Breast epithelium (tissue), 4 donors: ENCODE results near the gene PLD5. TPM values are rescaled to one million over a fixed set of nuclear protein-coding genes. Genes with fewer than 3 reads are reported as not detected.

Experiments used
- DNase-seq, 2 donors: peaks; one replicate each; pipeline ENCODE4 v3.0.0-alpha.2; 2019; ENCODE audit warnings: low spot score in 2 of 2
- H3K27ac ChIP-seq, 2 donors: fragments of 200-600 bp; sonication (generic) in 1 of 2; one replicate each; pipeline ENCODE4 v1.5.1; 2016 to 2019; ENCODE audit warnings: mild to moderate bottlenecking in 1 of 2
- H3K27me3 ChIP-seq, 2 donors: fragments of 200-600 bp; sonication (generic) in 1 of 2; one replicate each; pipeline versions ENCODE4 v1.5.1 to v1.6.0; 2017 to 2019; ENCODE audit warnings: control low read depth in 1 of 2, mild to moderate bottlenecking in 1 of 2
- H3K36me3 ChIP-seq: fragments of 200-600 bp; one replicate; pipeline ENCODE4 v1.5.1; 2019
- H3K4me1 ChIP-seq, 2 donors: fragments of 200-600 bp; sonication (generic); one replicate each; pipeline ENCODE4 v1.5.1; 2016 to 2019; ENCODE audit warnings: control low read depth in 1 of 2
- H3K4me3 ChIP-seq, 3 donors: fragments of 200-600 bp; sonication (generic); 1 replicate in 2 of 3; 2 replicates in 1 of 3; pipeline ENCODE4 v1.5.1; 2016 to 2019; ENCODE audit warnings: mild to moderate bottlenecking in 3 of 3, moderate library complexity in 2 of 3
- H3K9me3 ChIP-seq, 2 donors: fragments of 200-600 bp; sonication (generic) in 1 of 2; one replicate each; pipeline ENCODE4 v1.5.1; 2016 to 2019; ENCODE audit warnings: control low read depth in 1 of 2
- CTCF ChIP-seq, 3 donors: fragments of 450-650 bp; IDR thresholded peaks; one replicate each; pipeline ENCODE4 v1.5.1; 2016 to 2017; ENCODE audit warnings: antibody characterized with exemption in 3 of 3, mild to moderate bottlenecking in 3 of 3, moderate library complexity in 3 of 3
- POLR2A ChIP-seq: fragments of 450-650 bp; IDR thresholded peaks from one replicate; pipeline ENCODE4 v1.6.1; 2016; ENCODE audit warnings: antibody characterized with exemption, mild to moderate bottlenecking, moderate library complexity
- POLR2AphosphoS5 ChIP-seq, 3 donors: sonication (generic); formaldehyde crosslinking; IDR thresholded peaks; one replicate each; pipeline ENCODE4 v1.6.1; 2017; ENCODE audit warnings: antibody characterized with exemption in 3 of 3
- intact Hi-C: fragments of 100-400 bp; cut with DNase I; formaldehyde crosslinking; loops from one replicate; pipeline ENCODE4 v1.15.1; 2023; ENCODE audit warnings: low total_unique reads
- total RNA-seq, 3 donors: library from RNA; depleted of rRNA; stranded (reverse); fragments of >200 nt; gene quantifications; one replicate each; pipeline ENCODE4 v1.1.0, GENCODE V29; 2016

The PLD5 gene
- total RNA-seq, 3 donors from 2014 or later: 0.32 to 0.98 (median 0.44) TPM

GRCh38 chr1:242412921-242413320, 111.6 kb downstream of the PLD5 start:
- H3K36me3 ChIP-seq: no peaks in the 10 kb centered on the region
- intact Hi-C loops: no loop called here
- TF ChIP-seq CTCF (IDR thresholded peaks at IDR 0.05): no peak
- TF ChIP-seq POLR2AphosphoS5 (IDR thresholded peaks at IDR 0.05): no peak
- no peak for TF ChIP-seq POLR2A

GRCh38 chr1:242411901-242412300, 112.6 kb downstream of the PLD5 start:
- no peak for DNase-seq
- H3K9me3 ChIP-seq: no peaks in the 10 kb centered on the region
- TF ChIP-seq CTCF (IDR thresholded peaks at IDR 0.05) (no peak), POLR2AphosphoS5 (IDR thresholded peaks at IDR 0.05) (no peak), POLR2A (no peak)
- H3K27ac ChIP-seq: no peak overlapping the region
- H3K4me1 ChIP-seq: no peaks in the 10 kb centered on the region
- intact Hi-C loops: no loop called here
- no peaks in the 10 kb centered on the region for H3K36me3 ChIP-seq
- H3K4me3 ChIP-seq: no peak overlapping the region
- no peaks in the 10 kb centered on the region for H3K27me3 ChIP-seq

More at GRCh38 chr1:242412921-242413320, 111.6 kb downstream of the PLD5 start:
- H3K27ac ChIP-seq: no peak overlapping the region
- no peak overlapping the region for H3K4me3 ChIP-seq
- H3K4me1 ChIP-seq: no peaks in the 10 kb centered on the region
- no peak for DNase-seq
- H3K27me3 ChIP-seq: no peaks in the 10 kb centered on the region
- H3K9me3 ChIP-seq: no peaks in the 10 kb centered on the region

- no peak for DNase-seq
- Histone ChIP-seq H3K27me3 (no peaks in the 10 kb centered on the region), H3K4me1 (no peaks in the 10 kb centered on the region), H3K4me3 (no peak overlapping the region), H3K36me3 (no peaks in the 10 kb centered on the region), H3K9me3 (no peaks in the 10 kb centered on the region), H3K27ac (no peak overlapping the region)
- TF ChIP-seq POLR2A (no peak), POLR2AphosphoS5 (IDR thresholded peaks at IDR 0.05) (no peak), CTCF (IDR thresholded peaks at IDR 0.05) (no peak)
- intact Hi-C loops: no loop called here
Measured at GRCh38 chr1:242405947-242406346, 118.5 kb downstream of the PLD5 start.

GRCh38 chr1:242404296-242404695, 120.2 kb downstream of the PLD5 start:
- H3K9me3 ChIP-seq: no peaks in the 10 kb centered on the region
- no peak overlapping the region for H3K4me3 ChIP-seq
- H3K27me3 ChIP-seq: no peaks in the 10 kb centered on the region
- H3K4me1 ChIP-seq: no peaks in the 10 kb centered on the region
- intact Hi-C loops: no loop called here
- DNase-seq: no peak
- no peak overlapping the region for H3K27ac ChIP-seq
- no peaks in the 10 kb centered on the region for H3K36me3 ChIP-seq
- TF ChIP-seq POLR2AphosphoS5 (IDR thresholded peaks at IDR 0.05): no peak
- no peak for TF ChIP-seq CTCF (IDR thresholded peaks at IDR 0.05)
- TF ChIP-seq POLR2A: no peak

GRCh38 chr1:242402956-242403355, 121.5 kb downstream of the PLD5 start:
- intact Hi-C loops: no loop called here
- H3K4me1 ChIP-seq: no peaks in the 10 kb centered on the region
- no peak overlapping the region for H3K4me3 ChIP-seq
- no peaks in the 10 kb centered on the region for H3K27me3 ChIP-seq
- no peaks in the 10 kb centered on the region for H3K9me3 ChIP-seq
- H3K27ac ChIP-seq: no peak overlapping the region
- DNase-seq: no peak
- TF ChIP-seq CTCF (IDR thresholded peaks at IDR 0.05): no peak
- no peak for TF ChIP-seq POLR2AphosphoS5 (IDR thresholded peaks at IDR 0.05)
- no peak for TF ChIP-seq POLR2A
- H3K36me3 ChIP-seq: no peaks in the 10 kb centered on the region
